Chondrocyte (in vitro differentiated cells): ENCODE measurements around the gene SNX21. TPM values are rescaled to one million over a fixed set of nuclear protein-coding genes. Genes with fewer than 3 reads are reported as not detected.

Experiments used
- DNase-seq: peaks from one replicate; pipeline ENCODE4 v3.0.0; 2021; ENCODE audit warnings: mixed read lengths, low spot score
- H3K27ac Mint-ChIP-seq: one replicate; pipeline ENCODE4 v1.8.0; 2021; ENCODE audit warnings: mild to moderate bottlenecking, moderate library complexity, mixed read lengths; ENCODE audit not compliant: unreplicated experiment
- H3K27me3 Mint-ChIP-seq: 2 replicates; pipeline ENCODE4 v1.8.0; 2021; ENCODE audit warnings: low read depth, mixed read lengths
- H3K36me3 Mint-ChIP-seq: 2 replicates; pipeline ENCODE4 v1.8.0; 2021; ENCODE audit warnings: low read depth, mixed read lengths
- H3K4me1 Mint-ChIP-seq: 2 replicates; pipeline ENCODE4 v1.8.0; 2021; ENCODE audit warnings: low read depth, mild to moderate bottlenecking, mixed read lengths
- H3K4me3 Mint-ChIP-seq: one replicate; pipeline ENCODE4 v1.8.0; 2021; ENCODE audit warnings: mild to moderate bottlenecking, moderate library complexity, mixed read lengths; ENCODE audit not compliant: unreplicated experiment
- H3K9me3 Mint-ChIP-seq: 2 replicates; pipeline ENCODE4 v1.8.0; 2021; ENCODE audit warnings: low read depth, mixed read lengths
- total RNA-seq: library from RNA; stranded (reverse); gene quantifications from 3 replicates; pipeline ENCODE4 v1.2.1, GENCODE V29; 2021
- TF ChIP-seq, protein P1 (sequence below): fragments of 200-600 bp; sonication (generic); IDR thresholded peaks from 2 replicates; pipeline ENCODE4 v1.5.0; 2021; ENCODE audit warnings: antibody characterized with exemption, mild to moderate bottlenecking, moderate library complexity

The SNX21 gene
- total RNA-seq, 1 donor from 2014 or later, result 27.7 TPM

DNA sequence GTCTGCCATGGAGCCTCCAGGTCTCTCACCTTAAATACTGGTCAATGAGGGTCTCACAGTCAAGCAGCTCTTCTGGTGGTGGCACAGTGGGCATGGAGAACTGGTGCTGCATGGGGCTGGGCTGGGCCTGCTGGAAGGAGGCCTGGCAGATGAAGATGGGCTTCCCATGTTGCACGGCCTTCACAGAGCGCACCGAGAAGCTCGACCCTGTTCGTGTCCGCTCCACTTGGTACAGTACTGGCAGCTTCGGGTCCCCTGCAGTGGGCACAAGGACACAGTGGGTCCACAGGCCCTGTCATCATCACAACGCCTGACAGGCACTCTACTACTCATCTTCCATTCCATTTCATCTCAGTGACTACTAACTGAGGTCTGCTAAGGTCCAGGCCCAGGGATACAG lies 14.8 kb downstream of the SNX21 start:
- TF ChIP-seq, protein P1, sequence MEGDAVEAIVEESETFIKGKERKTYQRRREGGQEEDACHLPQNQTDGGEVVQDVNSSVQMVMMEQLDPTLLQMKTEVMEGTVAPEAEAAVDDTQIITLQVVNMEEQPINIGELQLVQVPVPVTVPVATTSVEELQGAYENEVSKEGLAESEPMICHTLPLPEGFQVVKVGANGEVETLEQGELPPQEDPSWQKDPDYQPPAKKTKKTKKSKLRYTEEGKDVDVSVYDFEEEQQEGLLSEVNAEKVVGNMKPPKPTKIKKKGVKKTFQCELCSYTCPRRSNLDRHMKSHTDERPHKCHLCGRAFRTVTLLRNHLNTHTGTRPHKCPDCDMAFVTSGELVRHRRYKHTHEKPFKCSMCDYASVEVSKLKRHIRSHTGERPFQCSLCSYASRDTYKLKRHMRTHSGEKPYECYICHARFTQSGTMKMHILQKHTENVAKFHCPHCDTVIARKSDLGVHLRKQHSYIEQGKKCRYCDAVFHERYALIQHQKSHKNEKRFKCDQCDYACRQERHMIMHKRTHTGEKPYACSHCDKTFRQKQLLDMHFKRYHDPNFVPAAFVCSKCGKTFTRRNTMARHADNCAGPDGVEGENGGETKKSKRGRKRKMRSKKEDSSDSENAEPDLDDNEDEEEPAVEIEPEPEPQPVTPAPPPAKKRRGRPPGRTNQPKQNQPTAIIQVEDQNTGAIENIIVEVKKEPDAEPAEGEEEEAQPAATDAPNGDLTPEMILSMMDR, result no peak
- H3K36me3 Mint-ChIP-seq, result no peaks in the 10 kb centered on the region
- H3K27ac Mint-ChIP-seq, result no peak overlapping the region

DNA sequence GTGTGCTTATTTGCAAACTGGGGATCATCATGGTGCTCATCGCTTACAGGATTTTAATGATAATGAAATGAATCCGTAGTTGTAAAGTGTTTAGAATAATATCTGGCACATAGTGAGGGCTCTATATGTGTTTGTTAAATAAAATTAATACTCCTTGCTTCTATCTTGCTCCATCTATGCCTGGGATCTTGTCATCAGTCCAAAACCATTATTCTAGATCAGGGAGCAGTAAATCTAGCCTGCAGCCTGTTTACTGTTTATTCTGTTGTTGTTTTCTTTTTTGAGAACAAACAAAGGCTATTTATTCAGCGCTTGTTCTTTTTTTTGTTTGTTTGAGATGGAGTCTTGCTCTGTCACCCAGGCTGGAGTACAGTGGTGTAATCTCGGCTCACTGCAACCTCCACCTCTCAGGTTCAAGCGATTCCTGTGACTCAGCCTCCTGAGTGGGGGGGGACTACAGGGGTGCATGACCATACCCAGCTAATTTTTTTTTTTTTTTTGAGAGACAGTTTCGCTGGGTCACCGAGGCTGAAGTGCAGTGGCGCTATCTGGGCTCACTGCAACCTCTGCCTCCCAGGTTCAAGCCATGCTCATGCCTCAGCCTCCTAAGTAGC lies 15.5 kb downstream of the SNX21 start:
- no peaks in the 10 kb centered on the region for H3K9me3 Mint-ChIP-seq

More for the DNA sequence above, 14.8 kb downstream of the SNX21 start:
- no peaks in the 10 kb centered on the region for H3K9me3 Mint-ChIP-seq
- H3K4me1 Mint-ChIP-seq, result no peaks in the 10 kb centered on the region
- H3K4me3 Mint-ChIP-seq, result no peak overlapping the region
- peak; percentile 79 for DNase-seq
- H3K27me3 Mint-ChIP-seq, result no peaks in the 10 kb centered on the region

DNA sequence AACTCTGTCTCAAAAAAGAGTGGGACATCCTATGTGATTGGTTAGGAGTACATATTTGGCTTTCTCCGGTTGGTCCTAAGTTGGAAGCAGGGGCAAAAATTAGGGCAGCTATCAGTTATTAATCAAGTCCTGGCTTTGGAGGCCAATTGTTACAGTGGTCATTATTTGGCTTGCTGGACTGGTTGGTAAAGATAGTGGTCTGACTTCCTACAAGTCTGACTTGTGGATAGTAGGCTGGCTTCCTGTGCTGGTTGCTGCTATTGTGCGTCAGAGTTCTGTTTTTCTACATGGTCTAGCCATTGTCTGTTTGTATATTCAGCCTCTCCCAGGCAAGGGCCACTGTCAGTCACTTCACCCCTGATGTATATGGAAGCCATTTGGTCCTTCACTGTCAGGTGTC lies 16.6 kb downstream of the SNX21 start:
- H3K27me3 Mint-ChIP-seq, result no peaks in the 10 kb centered on the region
- TF ChIP-seq, protein P1, result no peak
- no peaks in the 10 kb centered on the region for H3K36me3 Mint-ChIP-seq
- H3K27ac Mint-ChIP-seq, result no peak overlapping the region
- no peaks in the 10 kb centered on the region for H3K9me3 Mint-ChIP-seq
- no peak overlapping the region for H3K4me3 Mint-ChIP-seq
- no peak for DNase-seq
- peaks cover 2% of the 10 kb centered on the region for H3K4me1 Mint-ChIP-seq

More for the DNA sequence above, 15.5 kb downstream of the SNX21 start:
- Mint-ChIP-seq H3K4me1 (no peaks in the 10 kb centered on the region), H3K4me3 (no peak overlapping the region), H3K27ac (no peak overlapping the region), H3K36me3 (no peaks in the 10 kb centered on the region), H3K27me3 (no peaks in the 10 kb centered on the region)
- TF ChIP-seq, protein P1, result no peak
- DNase-seq, result no peak

DNA sequence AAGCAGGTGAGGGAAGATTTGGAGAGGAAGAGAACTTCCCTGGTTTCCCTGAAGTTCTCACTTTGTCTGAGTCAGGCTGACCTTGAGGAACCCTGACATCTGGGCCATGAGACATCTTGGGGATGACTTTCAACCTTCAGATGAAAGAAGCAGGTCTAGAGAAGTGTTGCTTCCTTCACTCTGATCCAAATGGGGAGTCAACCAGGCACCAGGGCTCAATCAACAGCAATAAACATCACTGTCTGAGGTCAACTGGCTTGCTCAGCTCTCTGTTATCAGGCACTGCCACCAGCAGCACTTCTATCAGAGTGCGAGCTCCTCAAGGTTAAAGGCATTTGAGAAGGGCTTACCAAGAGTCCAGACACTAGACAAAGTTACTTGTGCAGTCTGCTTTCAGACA lies 17.3 kb downstream of the SNX21 start:
- Mint-ChIP-seq H3K27me3 (no peaks in the 10 kb centered on the region), H3K27ac (no peak overlapping the region), H3K4me1 (peaks cover 4% of the 10 kb centered on the region), H3K36me3 (no peaks in the 10 kb centered on the region), H3K4me3 (no peak overlapping the region), H3K9me3 (no peaks in the 10 kb centered on the region)
- TF ChIP-seq, protein P1, result no peak
- no peak for DNase-seq

DNA sequence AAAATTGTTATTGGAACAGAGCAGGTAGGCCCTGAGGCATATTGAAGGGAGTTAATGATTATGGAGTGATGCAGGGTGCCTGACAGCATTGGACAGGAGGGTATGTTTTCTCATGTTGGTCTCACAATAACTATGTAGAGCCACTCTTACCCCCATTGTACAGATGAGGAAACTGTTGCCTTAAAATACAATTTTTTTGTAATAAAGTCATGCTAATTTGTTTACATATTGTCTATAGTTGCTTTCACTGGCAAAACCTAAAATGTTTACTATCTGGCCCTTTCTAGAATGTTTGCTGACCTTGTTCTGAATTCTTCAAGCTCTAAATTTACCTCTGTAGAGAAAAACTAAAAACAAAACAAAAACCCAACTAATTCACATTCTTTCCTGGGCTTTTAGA lies 17.9 kb downstream of the SNX21 start:
- no peaks in the 10 kb centered on the region for H3K36me3 Mint-ChIP-seq
- H3K4me1 Mint-ChIP-seq, result peaks cover 10% of the 10 kb centered on the region
- TF ChIP-seq, protein P1, result no peak
- no peak overlapping the region for H3K27ac Mint-ChIP-seq
- H3K9me3 Mint-ChIP-seq, result no peaks in the 10 kb centered on the region
- no peak for DNase-seq
- H3K27me3 Mint-ChIP-seq, result no peaks in the 10 kb centered on the region
- no peak overlapping the region for H3K4me3 Mint-ChIP-seq
